Measurements from ENCODE around the gene STAU1. TPM values are rescaled to one million over a fixed set of nuclear protein-coding genes. Genes with fewer than 3 reads are reported as not detected.
"Not testable (repeated sequence)": the region's sequence is repeated elsewhere in the genome, so short reads cannot be mapped to it uniquely, and the experiment has no call there.

STAU1 gene
- total RNA-seq = 10 to 100 TPM; 67.1 to 77.4 TPM
- long read RNA-seq, donor 1, transcript STAU1-203 (13 exons, 3,211 nt) = major isoform, 11 of 46 reads
- long read RNA-seq, donor 1, partial matches to known transcripts = 28 of 46 reads
- long read RNA-seq, donor 1, other reads (novel, unspliced or antisense) = 4 of 46 reads
- long read RNA-seq, donor 2, transcript STAU1-203 (13 exons, 3,211 nt) = major isoform, 7 of 89 reads
- long read RNA-seq, donor 2, partial matches to known transcripts = 71 of 89 reads
- long read RNA-seq, donor 2, other reads (novel, unspliced or antisense) = 8 of 89 reads

- DNase-seq (ENCODE audit: low spot score) = peak; percentile 98
- intact Hi-C loops (cut with DNase I) = loop anchor here in 1 of 2 donors (10.0 kb wide), 1 partner anchor 53 kb away; no protein-coding TSS in a partner anchor
Measured at GRCh38 chr20:49187851-49188641, at the start of gene STAU1. Gene STAU1, minus strand, starts transcription at chr20:49188334. Its CDS starts 22,133 bp downstream, at chr20:49166201.

GRCh38 chr20:49237531-49237930 lies 49.4 kb upstream of the STAU1 start:
- DNase-seq (ENCODE audit: low spot score) = no peak
- intact Hi-C loops (cut with DNase I) = no loop called here

GRCh38 chr20:49236301-49236700 lies 48.2 kb upstream of the STAU1 start:
- intact Hi-C loops (cut with DNase I) = no loop called here
- DNase-seq (ENCODE audit: low spot score) = no peak

- intact Hi-C loops (cut with DNase I) = no loop called here
Measured at GRCh38 chr20:49234831-49235230, 46.7 kb upstream of the STAU1 start.

GRCh38 chr20:49233226-49233625 lies 45.1 kb upstream of the STAU1 start:
- DNase-seq (ENCODE audit: low spot score) = no peak
- intact Hi-C loops (cut with DNase I) = no loop called here

More at GRCh38 chr20:49234831-49235230, 46.7 kb upstream of the STAU1 start:
- DNase-seq (ENCODE audit: low spot score) = no peak

GRCh38 chr20:49231471-49231870 lies 43.3 kb upstream of the STAU1 start:
- no peak for DNase-seq (ENCODE audit: low spot score)
- intact Hi-C loops (cut with DNase I) = no loop called here

- intact Hi-C loops (cut with DNase I) = no loop called here
- no peak for DNase-seq (ENCODE audit: low spot score)
Measured at GRCh38 chr20:49230561-49231133, 42.5 kb upstream of the STAU1 start.

GRCh38 chr20:49230021-49230420 lies 41.9 kb upstream of the STAU1 start:
- DNase-seq (ENCODE audit: low spot score) = peak; percentile 51
- intact Hi-C loops (cut with DNase I) = no loop called here

GRCh38 chr20:49229381-49229780 lies 41.2 kb upstream of the STAU1 start:
- DNase-seq (ENCODE audit: low spot score) = no peak
- intact Hi-C loops (cut with DNase I) = no loop called here

GRCh38 chr20:49228676-49229075 lies 40.5 kb upstream of the STAU1 start:
- DNase-seq (ENCODE audit: low spot score) = no peak
- intact Hi-C loops (cut with DNase I) = no loop called here

- peak; percentile 37 for DNase-seq (ENCODE audit: low spot score)
- intact Hi-C loops (cut with DNase I) = no loop called here
Measured at GRCh38 chr20:49225896-49226295, 37.8 kb upstream of the STAU1 start.

- DNase-seq (ENCODE audit: low spot score) = peak; percentile 68
- intact Hi-C loops (cut with DNase I) = loop anchor here (5.0 to 10.0 kb wide), 2 partner anchors 85 to 88 kb away; no protein-coding TSS in a partner anchor
Measured at GRCh38 chr20:49219924-49220831, 32.0 kb upstream of the STAU1 start.

GRCh38 chr20:49219091-49219923 lies 31.2 kb upstream of the STAU1 start, which contains the start of gene DDX27:
Gene DDX27, plus strand, starts transcription at chr20:49219416. Its CDS starts 33 bp downstream, at chr20:49219449.
- peak; percentile 99 for DNase-seq (ENCODE audit: low spot score)
- intact Hi-C loops (cut with DNase I) = loop anchor here (5.0 to 10.0 kb wide), 2 partner anchors 85 to 87 kb away; no protein-coding TSS in a partner anchor

GRCh38 chr20:49218739-49219090 lies 30.6 kb upstream of the STAU1 start:
- intact Hi-C loops (cut with DNase I) = loop anchor here (5.0 to 10.0 kb wide), 2 partner anchors 84 to 86 kb away; no protein-coding TSS in a partner anchor
- DNase-seq (ENCODE audit: low spot score) = not testable (repeated sequence)

- DNase-seq (ENCODE audit: low spot score) = peak; percentile 97
- intact Hi-C loops (cut with DNase I) = loop anchor here (5.0 to 10.0 kb wide), 2 partner anchors 82 to 85 kb away; no protein-coding TSS in a partner anchor
Measured at GRCh38 chr20:49216991-49217578, 29.0 kb upstream of the STAU1 start.

GRCh38 chr20:49215232-49215631 lies 27.1 kb upstream of the STAU1 start:
- intact Hi-C loops (cut with DNase I) = loop anchor here (5.0 to 10.0 kb wide), 2 partner anchors 80 to 83 kb away; no protein-coding TSS in a partner anchor
- DNase-seq (ENCODE audit: low spot score) = no peak

GRCh38 chr20:49214571-49214970 lies 26.4 kb upstream of the STAU1 start:
- no peak for DNase-seq (ENCODE audit: low spot score)
- intact Hi-C loops (cut with DNase I) = loop anchor here in 1 of 2 donors (10.0 kb wide), 1 partner anchor 80 kb away; no protein-coding TSS in a partner anchor

All from posterior vena cava (tissue), 2 donors.